HEK293 (cell line): ENCODE results near the gene KDM3B.

Experiments
- GLIS2 ChIP-seq: fragments of 450-650 bp; formaldehyde crosslinking; IDR thresholded peaks from 2 replicates; pipeline ENCODE4 v1.5.1; 2016; ENCODE audit warnings: missing biosample characterization, missing genetic modification characterization
- HIC1 ChIP-seq: fragments of 450-650 bp; formaldehyde crosslinking; IDR thresholded peaks from 2 replicates; pipeline ENCODE4 v1.5.1; 2016; ENCODE audit warnings: missing biosample characterization, missing genetic modification characterization
- HOXC10 ChIP-seq: sonication (generic); formaldehyde crosslinking; IDR thresholded peaks from 2 replicates; pipeline ENCODE4 v1.8.1; 2023; ENCODE audit warnings: mild to moderate bottlenecking, missing genetic modification reagents
- MYNN ChIP-seq: fragments of 450-650 bp; formaldehyde crosslinking; IDR thresholded peaks from 2 replicates; pipeline ENCODE4 v1.5.1; 2016; ENCODE audit warnings: missing biosample characterization, missing genetic modification characterization, borderline replicate concordance
- OVOL3 ChIP-seq: fragments of 450-650 bp; formaldehyde crosslinking; IDR thresholded peaks from 2 replicates; pipeline ENCODE4 v1.5.1; 2016; ENCODE audit warnings: missing biosample characterization, missing genetic modification characterization
- PATZ1 ChIP-seq: fragments of 450-650 bp; formaldehyde crosslinking; IDR thresholded peaks from 2 replicates; pipeline ENCODE4 v1.5.1; 2016; ENCODE audit warnings: missing biosample characterization, missing genetic modification characterization
- TCF7L2 ChIP-seq: IDR thresholded peaks from 2 replicates; pipeline ENCODE4 v1.6.1; 2011; ENCODE audit warnings: low read depth, mild to moderate bottlenecking, inconsistent platforms, low read length, moderate library complexity, borderline replicate concordance
- ZBTB6 ChIP-seq: fragments of 450-650 bp; formaldehyde crosslinking; IDR thresholded peaks from 2 replicates; pipeline ENCODE4 v1.5.1; 2017; ENCODE audit warnings: missing biosample characterization, missing genetic modification characterization
- ZNF112 ChIP-seq: fragments of 450-650 bp; formaldehyde crosslinking; IDR thresholded peaks from 2 replicates; pipeline ENCODE4 v1.5.0; 2017; ENCODE audit warnings: missing biosample characterization, missing genetic modification characterization
- ZNF140 ChIP-seq: fragments of 450-650 bp; formaldehyde crosslinking; IDR thresholded peaks from 2 replicates; pipeline ENCODE4 v1.5.1; 2016; ENCODE audit warnings: missing biosample characterization, missing genetic modification characterization
- ZNF169 ChIP-seq: fragments of 450-650 bp; formaldehyde crosslinking; IDR thresholded peaks from 2 replicates; pipeline ENCODE4 v1.5.1; 2016; ENCODE audit warnings: missing biosample characterization, missing genetic modification characterization
- ZNF223 ChIP-seq: fragments of 450-650 bp; formaldehyde crosslinking; IDR thresholded peaks from 2 replicates; pipeline ENCODE4 v1.5.1; 2016; ENCODE audit warnings: missing biosample characterization, missing genetic modification characterization
- ZNF266 ChIP-seq: fragments of 450-650 bp; formaldehyde crosslinking; IDR thresholded peaks from 2 replicates; pipeline ENCODE4 v1.5.1; 2016; ENCODE audit warnings: missing biosample characterization, missing genetic modification characterization, low read depth
- ZNF302 ChIP-seq: fragments of 450-650 bp; formaldehyde crosslinking; IDR thresholded peaks from 2 replicates; pipeline ENCODE4 v1.5.1; 2016; ENCODE audit warnings: missing biosample characterization, missing genetic modification characterization, low read depth
- ZNF311 ChIP-seq: fragments of 450-650 bp; formaldehyde crosslinking; IDR thresholded peaks from 2 replicates; pipeline ENCODE4 v1.5.1; 2017; ENCODE audit warnings: missing biosample characterization, missing genetic modification characterization, borderline replicate concordance
- ZNF335 ChIP-seq: fragments of 450-650 bp; formaldehyde crosslinking; conservative IDR thresholded peaks from 2 replicates; pipeline ENCODE4 v1.5.1; 2016; ENCODE audit warnings: missing biosample characterization, missing genetic modification characterization
- ZNF394 ChIP-seq: fragments of 450-650 bp; formaldehyde crosslinking; IDR thresholded peaks from 2 replicates; pipeline ENCODE4 v1.5.1; 2016; ENCODE audit warnings: missing biosample characterization, missing genetic modification characterization, mild to moderate bottlenecking, moderate library complexity, borderline replicate concordance
- ZNF513 ChIP-seq: fragments of 450-650 bp; IDR thresholded peaks from 2 replicates; pipeline ENCODE4 v1.5.1; 2018; ENCODE audit warnings: missing biosample characterization, missing genetic modification characterization
- ZNF549 ChIP-seq: fragments of 450-650 bp; IDR thresholded peaks from 2 replicates; pipeline ENCODE4 v1.5.1; 2018; ENCODE audit warnings: missing biosample characterization, missing genetic modification characterization, mild to moderate bottlenecking, inconsistent platforms, moderate library complexity
- ZNF571 ChIP-seq: fragments of 450-650 bp; formaldehyde crosslinking; IDR thresholded peaks from 2 replicates; pipeline ENCODE4 v1.5.0; 2017; ENCODE audit warnings: missing biosample characterization, missing genetic modification characterization
- ZNF623 ChIP-seq: fragments of 450-650 bp; formaldehyde crosslinking; IDR thresholded peaks from 2 replicates; pipeline ENCODE4 v1.5.1; 2016; ENCODE audit warnings: missing biosample characterization, missing genetic modification characterization
- ZNF624 ChIP-seq: fragments of 450-650 bp; formaldehyde crosslinking; IDR thresholded peaks from 2 replicates; pipeline ENCODE4 v1.5.1; 2017; ENCODE audit warnings: missing biosample characterization, missing genetic modification characterization
- ZNF639 ChIP-seq: fragments of 450-650 bp; formaldehyde crosslinking; IDR thresholded peaks from 2 replicates; pipeline ENCODE4 v1.5.1; 2016; ENCODE audit warnings: missing biosample characterization, missing genetic modification characterization
- ZNF670 ChIP-seq: fragments of 450-650 bp; formaldehyde crosslinking; IDR thresholded peaks from 2 replicates; pipeline ENCODE4 v1.5.1; 2016; ENCODE audit warnings: missing biosample characterization, missing genetic modification characterization, low read depth
- ZNF768 ChIP-seq: fragments of 450-650 bp; formaldehyde crosslinking; IDR thresholded peaks from 2 replicates; pipeline ENCODE4 v1.5.1; 2018; ENCODE audit warnings: missing biosample characterization, mild to moderate bottlenecking, missing genetic modification characterization
- ZNF791 ChIP-seq: fragments of 450-650 bp; formaldehyde crosslinking; IDR thresholded peaks from 2 replicates; pipeline ENCODE4 v1.5.1; 2016; ENCODE audit warnings: missing biosample characterization, missing genetic modification characterization
- ZSCAN18 ChIP-seq: fragments of 450-650 bp; formaldehyde crosslinking; IDR thresholded peaks from 2 replicates; pipeline ENCODE4 v1.5.1; 2016; ENCODE audit warnings: missing biosample characterization, missing genetic modification characterization

The KDM3B gene

GRCh38 chr5:138337685-138338410 lies 14.6 kb upstream of the KDM3B start, which contains the start of gene FAM53C (continued):
- TF ChIP-seq HOXC10 (CRISPR knock-in tag) (0 out of 2 replicates have a peak, but pooled peaks have one; percentile 55), ZNF112 (tag by site-specific recombination) (no peak), ZNF623 (tag by site-specific recombination) (no peak), ZNF302 (no peak), ZNF169 (tag by site-specific recombination) (no peak), ZNF791 (tag by site-specific recombination) (no peak), ZBTB6 (no peak; the same call in 1 of the 2 replicates), MYNN (tag by site-specific recombination) (0 out of 2 replicates have a peak, but pooled peaks have one; percentile 7), ZNF311 (tag by site-specific recombination) (no peak), ZNF639 (tag by site-specific recombination) (peak; percentile 24; the same call in 1 of the 2 replicates), ZNF335 (peak; percentile 91), ZNF394 (tag by site-specific recombination) (peak; percentile 72; the same call in 1 of the 2 replicates), ZNF266 (tag by site-specific recombination) (no peak), ZNF549 (no peak), GLIS2 (tag by site-specific recombination) (no peak), OVOL3 (tag by site-specific recombination) (no peak), ZNF223 (tag by site-specific recombination) (no peak), ZSCAN18 (tag by site-specific recombination) (no peak), ZNF571 (tag by site-specific recombination) (no peak), ZNF768 (no peak; the same call in 1 of the 2 replicates), ZNF624 (tag by site-specific recombination) (0 out of 2 replicates have a peak, but pooled peaks have one; percentile 14), ZNF140 (tag by site-specific recombination) (no peak), ZNF670 (tag by site-specific recombination) (no peak), ZNF513 (tag by site-specific recombination) (peak; percentile 48; the same call in 1 of the 2 replicates), HIC1 (tag by site-specific recombination) (peak; percentile 80), PATZ1 (tag by site-specific recombination) (peak; percentile 70), TCF7L2 (peak; percentile 57; the same call in 1 of the 2 replicates)
